Endodermal cell (in vitro differentiated cells): ENCODE results near the gene MPC1. TPM values are rescaled to one million over a fixed set of nuclear protein-coding genes. Genes with fewer than 3 reads are reported as not detected.
A peak's percentile ranks its signal among the peaks of the same experiment; 100 is the strongest.
"Not testable (repeated sequence)": the region's sequence is repeated elsewhere in the genome, so short reads cannot be mapped to it uniquely, and the experiment has no call there.

Source experiments
- DNase-seq: peaks from one replicate; pipeline ENCODE4 v3.0.0-alpha.2; 2017
- H3K27ac ChIP-seq: 2 replicates; pipeline ENCODE4 v1.5.1; 2013; ENCODE audit warnings: mild to moderate bottlenecking, low read depth, low read length, moderate library complexity
- H3K27me3 ChIP-seq: 2 replicates; pipeline ENCODE4 v1.6.1; 2013; ENCODE audit warnings: mild to moderate bottlenecking, low read length, moderate library complexity; ENCODE audit not compliant: insufficient read depth, control insufficient read depth, poor library complexity, severe bottlenecking
- H3K36me3 ChIP-seq: 2 replicates; pipeline ENCODE4 v1.7.0; 2013; ENCODE audit warnings: mild to moderate bottlenecking, low read length, moderate library complexity; ENCODE audit not compliant: control insufficient read depth, insufficient read depth
- H3K4me1 ChIP-seq: one replicate; pipeline ENCODE4 v1.7.0; 2013; ENCODE audit warnings: low read length; ENCODE audit not compliant: control insufficient read depth, insufficient read depth
- H3K4me3 ChIP-seq: 2 replicates; pipeline ENCODE4 v1.5.1; 2013; ENCODE audit warnings: mild to moderate bottlenecking, low read length, moderate library complexity
- H3K9ac ChIP-seq: 2 replicates; pipeline ENCODE4 v1.6.1; 2013; ENCODE audit warnings: mild to moderate bottlenecking, low read length, moderate library complexity; ENCODE audit not compliant: poor library complexity, severe bottlenecking; ENCODE audit errors: extremely low read depth
- H3K9me3 ChIP-seq: 2 replicates; pipeline ENCODE4 v1.6.1; 2013; ENCODE audit warnings: mild to moderate bottlenecking, low read length, moderate library complexity; ENCODE audit not compliant: control insufficient read depth
- H3K27ac Mint-ChIP-seq: 2 replicates; pipeline ENCODE4 v1.8.0; 2020; ENCODE audit warnings: mixed read lengths
- H3K27me3 Mint-ChIP-seq: 2 replicates; pipeline ENCODE4 v1.8.0; 2021; ENCODE audit warnings: mild to moderate bottlenecking, mixed read lengths; ENCODE audit not compliant: insufficient read depth
- H3K36me3 Mint-ChIP-seq: 2 replicates; pipeline ENCODE4 v1.8.0; 2020; ENCODE audit warnings: low read depth, mixed read lengths
- H3K4me1 Mint-ChIP-seq: 2 replicates; pipeline ENCODE4 v1.8.0; 2020; ENCODE audit warnings: mixed read lengths
- H3K4me3 Mint-ChIP-seq: 2 replicates; pipeline ENCODE4 v1.8.0; 2020; ENCODE audit warnings: mild to moderate bottlenecking, moderate library complexity, mixed read lengths
- H3K9me3 Mint-ChIP-seq: 2 replicates; pipeline ENCODE4 v1.8.0; 2020; ENCODE audit warnings: mild to moderate bottlenecking, mixed read lengths
- WGBS, 2 experiments: methylation state at CpG; one replicate each; pipeline versions ENCODE4 v1.1.5 to v1.1.7; 2013; ENCODE audit warnings: missing lambda C conversion rate in 2 of 2, mixed read lengths in 1 of 2; ENCODE audit not compliant: insufficient coverage in 1 of 2, insufficient read length in 1 of 2; 5-methylcytosine and 5-hydroxymethylcytosine counted together
- total RNA-seq, 2 donors: library from RNA; stranded (reverse); fragmentation: NEBNext Ultra II Directional in 1 of 2; extraction: Animal tissue kit (Norgen Biotek cat#: 25700) in 1 of 2; gene quantifications; 2 replicates in 1 of 2; 3 replicates in 1 of 2; pipeline ENCODE4 v1.2.1, GENCODE V29; 2021
- TF ChIP-seq, protein P1 (sequence below): fragments of 200-600 bp; sonication (generic); conservative IDR thresholded peaks from 2 replicates; pipeline ENCODE4 v1.5.0; 2021; ENCODE audit warnings: antibody characterized with exemption, mild to moderate bottlenecking

Gene MPC1
- total RNA-seq, 2 donors from 2014 or later, result 8.2 to 8.7 TPM

DNA sequence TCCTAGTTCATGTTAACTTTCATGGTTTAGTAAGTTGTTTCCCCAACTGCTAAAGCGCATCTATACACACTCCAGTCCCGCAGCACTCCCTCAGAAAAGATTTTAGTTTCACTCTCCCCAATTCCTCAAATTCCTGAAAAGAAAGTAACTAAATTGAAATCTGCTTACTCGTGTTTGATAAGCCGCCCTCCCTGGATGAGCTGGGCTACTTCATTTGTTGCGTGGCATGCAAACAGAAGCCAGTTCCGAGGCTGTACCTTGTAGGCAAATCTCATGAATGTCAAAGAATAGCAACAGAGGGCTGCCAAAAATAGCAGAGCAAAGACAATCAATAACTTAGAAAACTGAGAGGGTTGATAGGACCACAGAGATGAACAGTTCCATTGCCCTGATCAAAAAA is 16.9 kb downstream of the MPC1 start:
- WGBS, 2 experiments, result 65 to 66% methylated on average over 6 of the region's 6 CpGs
- H3K27ac ChIP-seq, result peak overlapping the region; percentile 21
- peak overlapping the region; percentile 53 for H3K27ac Mint-ChIP-seq
- H3K4me1 Mint-ChIP-seq, result peaks cover 7% of the 10 kb centered on the region
- DNase-seq, result peak; percentile 59
- H3K36me3 Mint-ChIP-seq, result no peaks in the 10 kb centered on the region
- H3K4me1 ChIP-seq, result no peaks in the 10 kb centered on the region
- H3K27me3 ChIP-seq, result no peaks in the 10 kb centered on the region
- no peaks in the 10 kb centered on the region for H3K9me3 Mint-ChIP-seq
- no peaks in the 10 kb centered on the region for H3K9me3 ChIP-seq
- H3K4me3 ChIP-seq, result no peak overlapping the region
- no peaks in the 10 kb centered on the region for H3K27me3 Mint-ChIP-seq
- no peak overlapping the region for H3K9ac ChIP-seq
- TF ChIP-seq, protein P1, sequence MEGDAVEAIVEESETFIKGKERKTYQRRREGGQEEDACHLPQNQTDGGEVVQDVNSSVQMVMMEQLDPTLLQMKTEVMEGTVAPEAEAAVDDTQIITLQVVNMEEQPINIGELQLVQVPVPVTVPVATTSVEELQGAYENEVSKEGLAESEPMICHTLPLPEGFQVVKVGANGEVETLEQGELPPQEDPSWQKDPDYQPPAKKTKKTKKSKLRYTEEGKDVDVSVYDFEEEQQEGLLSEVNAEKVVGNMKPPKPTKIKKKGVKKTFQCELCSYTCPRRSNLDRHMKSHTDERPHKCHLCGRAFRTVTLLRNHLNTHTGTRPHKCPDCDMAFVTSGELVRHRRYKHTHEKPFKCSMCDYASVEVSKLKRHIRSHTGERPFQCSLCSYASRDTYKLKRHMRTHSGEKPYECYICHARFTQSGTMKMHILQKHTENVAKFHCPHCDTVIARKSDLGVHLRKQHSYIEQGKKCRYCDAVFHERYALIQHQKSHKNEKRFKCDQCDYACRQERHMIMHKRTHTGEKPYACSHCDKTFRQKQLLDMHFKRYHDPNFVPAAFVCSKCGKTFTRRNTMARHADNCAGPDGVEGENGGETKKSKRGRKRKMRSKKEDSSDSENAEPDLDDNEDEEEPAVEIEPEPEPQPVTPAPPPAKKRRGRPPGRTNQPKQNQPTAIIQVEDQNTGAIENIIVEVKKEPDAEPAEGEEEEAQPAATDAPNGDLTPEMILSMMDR, result no peak
- peaks cover 4% of the 10 kb centered on the region for H3K36me3 ChIP-seq
- H3K4me3 Mint-ChIP-seq, result no peak overlapping the region

DNA sequence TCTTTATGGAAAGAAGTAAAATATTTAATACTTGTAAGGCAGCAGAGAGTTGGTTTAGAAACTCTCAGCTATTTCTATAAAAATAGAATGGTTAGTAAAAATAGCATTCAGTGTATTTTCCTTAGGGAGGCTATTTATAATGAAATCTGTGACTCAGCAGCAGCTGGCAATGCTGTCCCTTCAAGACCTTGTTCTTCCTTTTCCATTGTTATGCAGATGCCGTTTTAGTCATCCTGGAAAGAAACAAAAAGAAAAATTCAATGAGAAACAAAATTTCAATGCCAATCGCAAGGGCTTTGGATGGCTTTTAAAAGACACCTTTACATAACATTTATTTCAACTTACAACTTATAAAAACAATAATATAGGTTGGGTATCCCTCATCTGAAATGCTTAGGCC is 17.5 kb downstream of the MPC1 start:
- 25 to 44% methylated on average over 2 of the region's 2 CpGs for WGBS, 2 experiments
- no peak overlapping the region for H3K4me3 Mint-ChIP-seq
- no peak for DNase-seq
- peaks cover 7% of the 10 kb centered on the region for H3K4me1 Mint-ChIP-seq
- no peak overlapping the region for H3K27ac Mint-ChIP-seq
- no peaks in the 10 kb centered on the region for H3K36me3 Mint-ChIP-seq
- H3K27me3 Mint-ChIP-seq, result no peaks in the 10 kb centered on the region
- no peaks in the 10 kb centered on the region for H3K9me3 Mint-ChIP-seq
- H3K4me3 ChIP-seq, result no peak overlapping the region
- no peaks in the 10 kb centered on the region for H3K9me3 ChIP-seq
- no peak overlapping the region for H3K9ac ChIP-seq
- peaks cover 4% of the 10 kb centered on the region for H3K36me3 ChIP-seq
- H3K27me3 ChIP-seq, result no peaks in the 10 kb centered on the region
- no peaks in the 10 kb centered on the region for H3K4me1 ChIP-seq
- TF ChIP-seq, protein P1, result no peak
- peak overlapping the region; percentile 21 for H3K27ac ChIP-seq

DNA sequence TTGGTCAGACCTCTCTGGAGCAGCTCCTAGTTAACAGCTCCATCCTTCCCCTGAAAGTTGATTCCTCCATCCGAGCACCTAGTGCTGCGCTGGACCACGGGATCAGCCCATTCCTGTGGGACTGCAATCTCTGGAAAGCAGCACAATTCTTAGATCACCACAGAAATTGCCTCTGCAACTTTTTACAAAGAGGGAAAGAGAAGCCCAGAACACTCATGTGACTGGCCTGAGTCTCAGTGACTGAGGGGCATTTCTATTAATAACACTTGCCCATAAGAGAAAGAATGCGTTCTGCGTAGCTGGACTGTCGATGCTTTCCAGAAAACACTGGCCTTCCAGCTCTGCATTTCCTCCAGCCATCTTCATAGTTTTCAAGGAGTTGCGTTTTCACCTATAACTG is 18.3 kb downstream of the MPC1 start:
- TF ChIP-seq, protein P1, result no peak
- Mint-ChIP-seq H3K4me1 (peaks cover 7% of the 10 kb centered on the region), H3K27me3 (no peaks in the 10 kb centered on the region), H3K4me3 (no peak overlapping the region), H3K27ac (peak overlapping the region; percentile 28), H3K9me3 (no peaks in the 10 kb centered on the region), H3K36me3 (no peaks in the 10 kb centered on the region)
- Histone ChIP-seq H3K9me3 (no peaks in the 10 kb centered on the region), H3K27me3 (no peaks in the 10 kb centered on the region), H3K9ac (no peak overlapping the region), H3K4me1 (no peaks in the 10 kb centered on the region), H3K36me3 (peaks cover 4% of the 10 kb centered on the region), H3K4me3 (no peak overlapping the region), H3K27ac (no peak overlapping the region)
- WGBS, 2 experiments, result 84 to 88% methylated on average over 7 of the region's 7 CpGs
- DNase-seq, result no peak

DNA sequence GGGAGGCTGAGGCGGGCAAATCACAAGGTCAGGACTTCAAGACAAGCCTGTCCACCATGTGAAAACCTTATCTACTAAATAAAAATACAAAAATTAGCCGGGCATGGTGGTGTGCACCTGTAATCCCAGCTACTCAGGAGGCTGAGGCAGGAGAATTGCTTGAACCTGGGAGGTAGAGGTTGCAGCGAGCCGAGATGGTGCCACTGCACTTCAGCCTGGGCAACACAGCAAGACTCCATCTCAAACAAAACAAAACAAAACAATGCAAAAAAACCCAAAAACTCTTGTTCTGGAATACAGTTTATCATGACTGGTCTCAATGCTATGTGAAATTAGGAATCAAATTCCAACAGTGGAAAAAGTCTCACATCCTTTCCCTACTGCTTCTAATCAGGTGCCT is 20.3 kb downstream of the MPC1 start:
- H3K4me3 Mint-ChIP-seq, H3K9me3 ChIP-seq, DNase-seq, H3K4me1 ChIP-seq, H3K9ac ChIP-seq, H3K9me3 Mint-ChIP-seq, H3K36me3 ChIP-seq, H3K27me3 ChIP-seq, H3K36me3 Mint-ChIP-seq, H3K4me3 ChIP-seq, H3K27ac ChIP-seq, H3K27ac Mint-ChIP-seq, H3K4me1 Mint-ChIP-seq, H3K27me3 Mint-ChIP-seq: not testable (repeated sequence)
- 80 to 94% methylated on average over 1 to 4 of the region's 4 CpGs for WGBS, 2 experiments
